HG02870 (cell line): ENCODE data around the gene ACAA2.
"Not testable (repeated sequence)": the region's sequence is repeated elsewhere in the genome, so short reads cannot be mapped to it uniquely, and the experiment has no call there.

Source experiments
- ATAC-seq: cut with Tn5 transposase; IDR thresholded peaks from one replicate; pipeline ENCODE4 v1.9.1; 2021; ENCODE audit warnings: mild to moderate bottlenecking, moderate library complexity; ENCODE audit not compliant: unreplicated experiment

The ACAA2 gene

GRCh38 chr18:49813069-49813318, 339 bp downstream of the ACAA2 start:
- ATAC-seq, result peak; percentile 19

- ATAC-seq, result no peak
Measured at GRCh38 chr18:49812286-49813068, 856 bp downstream of the ACAA2 start.

- ATAC-seq, result no peak
Measured at GRCh38 chr18:49811151-49811938, 2.0 kb downstream of the ACAA2 start.

GRCh38 chr18:49808553-49809191, 4.7 kb downstream of the ACAA2 start:
- ATAC-seq, result not testable (repeated sequence)

- ATAC-seq, result no peak
Measured at GRCh38 chr18:49804096-49804495, 9.2 kb downstream of the ACAA2 start.

- no peak for ATAC-seq
Measured at GRCh38 chr18:49802623-49803022, 10.7 kb downstream of the ACAA2 start.

- not testable (repeated sequence) for ATAC-seq
Measured at GRCh38 chr18:49800491-49800890, 12.8 kb downstream of the ACAA2 start.

GRCh38 chr18:49799806-49800205, 13.5 kb downstream of the ACAA2 start:
- not testable (repeated sequence) for ATAC-seq

- ATAC-seq, result no peak
Measured at GRCh38 chr18:49798001-49798400, 15.3 kb downstream of the ACAA2 start.

GRCh38 chr18:49795612-49796552, 17.5 kb downstream of the ACAA2 start:
- ATAC-seq, result no peak

GRCh38 chr18:49794743-49795142, 18.6 kb downstream of the ACAA2 start:
- ATAC-seq, result no peak

- ATAC-seq, result not testable (repeated sequence)
Measured at GRCh38 chr18:49789560-49790134, 23.7 kb downstream of the ACAA2 start.

- no peak for ATAC-seq
Measured at GRCh38 chr18:49788327-49788898, 24.9 kb downstream of the ACAA2 start.

- no peak for ATAC-seq
Measured at GRCh38 chr18:49786019-49786720, 27.2 kb downstream of the ACAA2 start.

- no peak for ATAC-seq
Measured at GRCh38 chr18:49784427-49785185, 28.7 kb downstream of the ACAA2 start.

- not testable (repeated sequence) for ATAC-seq
Measured at GRCh38 chr18:49783631-49784030, 29.7 kb downstream of the ACAA2 start.

- ATAC-seq, result no peak
Measured at GRCh38 chr18:49778826-49779465, 34.4 kb downstream of the ACAA2 start.

GRCh38 chr18:49769047-49769728, 44.1 kb downstream of the ACAA2 start:
- ATAC-seq, result no peak
